K562 (cell line): ENCODE data around the gene PACS1. TPM values are rescaled to one million over a fixed set of nuclear protein-coding genes. Genes with fewer than 3 reads are reported as not detected.

Experiments used
- ATAC-seq: fragments of 200-7000 bp; cut with Tn5 transposase; 3 replicates; pipeline ENCODE4 v1.9.1; 2020; ENCODE audit warnings: moderate library complexity
- BruUV-seq: library from RNA; stranded (reverse); fragments of 400-500 nt; replicated peaks from 2 replicates; lab custom pipeline; 2021; lab: Mats Ljungman, UMichigan
- CTCF ChIA-PET: fragments of 300-600 bp; formaldehyde crosslinking; extraction: SDS; loops from one replicate; lab custom pipeline; 2021; ENCODE audit warnings: low intra/inter-chr PET ratio; lab: Yijun Ruan, JAX
- POLR2A ChIA-PET: fragments of 300-600, 350-650 bp; sonication (Branson Sonifier 250); formaldehyde crosslinking; extraction: SDS; loops from one replicate; lab custom pipeline; 2021; ENCODE audit warnings: antibody characterized with exemption, inconsistent platforms; lab: Yijun Ruan, JAX
- DNase-seq, 4 experiments: peaks; one replicate each; pipeline versions ENCODE4 v3.0.0 to v3.0.0-alpha.2; 2011 to 2018; ENCODE audit warnings: low spot score in 3 of 4, mixed read lengths in 3 of 4; ENCODE audit errors: extremely low read depth in 1 of 4
- FAIRE-seq: peaks from 2 replicates; lab custom pipeline; 2011; peaks lifted over from hg19 to GRCh38; lab: Jason Lieb, UNC
- H2AFZ ChIP-seq: 2 replicates; pipeline ENCODE4 v1.6.0; 2011; ENCODE audit warnings: low read depth, low read length, control low read depth, inconsistent platforms
- H3K27ac ChIP-seq: fragments of 200-600 bp; 3 replicates; pipeline ENCODE4 v1.8.0; 2011; ENCODE audit warnings: low read depth, mild to moderate bottlenecking, control low read depth, inconsistent platforms, low read length, moderate library complexity, mixed read lengths; ENCODE audit errors: extremely low read depth
- H3K27me3 ChIP-seq, 2 experiments: fragments of 300-600 bp in 1 of 2; 2 replicates in 1 of 2; 3 replicates in 1 of 2; pipeline versions ENCODE4 v1.6.0 to v1.8.0; 2011; ENCODE audit warnings: inconsistent platforms in 2 of 2, low read length in 2 of 2, mild to moderate bottlenecking in 1 of 2, mixed read lengths in 1 of 2, moderate library complexity in 1 of 2; ENCODE audit not compliant: control insufficient read depth in 2 of 2, insufficient read depth in 2 of 2
- H3K36me3 ChIP-seq: fragments of 300-600 bp; 3 replicates; pipeline ENCODE4 v1.8.0; 2011; ENCODE audit warnings: mild to moderate bottlenecking, low read length, inconsistent platforms; ENCODE audit not compliant: control insufficient read depth, insufficient read depth
- H3K4me1 ChIP-seq, 2 experiments: fragments of 200-600 bp in 1 of 2; replicated peaks in 1 of 2; 2 replicates in 1 of 2; 3 replicates in 1 of 2; pipeline versions ENCODE4 v1.5.1 to v1.8.0; 2011; ENCODE audit warnings: inconsistent platforms in 2 of 2, low read length in 2 of 2, mild to moderate bottlenecking in 1 of 2, mixed read lengths in 1 of 2, moderate library complexity in 1 of 2; ENCODE audit not compliant: control insufficient read depth in 2 of 2, insufficient read depth in 2 of 2
- H3K4me2 ChIP-seq: 2 replicates; pipeline ENCODE4 v1.6.1; 2011; ENCODE audit warnings: low read length, control low read depth, inconsistent platforms, mixed read lengths; ENCODE audit not compliant: insufficient read depth
- H3K4me3 ChIP-seq: fragments of 200-600 bp; sonication (generic), shearing (Covaris generic); 2 replicates; pipeline ENCODE4 v1.5.1; 2016; ENCODE audit warnings: control low read depth, inconsistent platforms
- H3K79me2 ChIP-seq: fragments of 200-600 bp; 3 replicates; pipeline ENCODE4 v1.8.0; 2011; ENCODE audit warnings: low read length, inconsistent platforms; ENCODE audit not compliant: control insufficient read depth, insufficient read depth
- H3K9ac ChIP-seq, 2 experiments: 2 replicates each; pipeline versions ENCODE4 v1.6.0 to v1.6.1; 2011; ENCODE audit warnings: low read depth in 2 of 2, low read length in 2 of 2, control low read depth in 1 of 2, inconsistent platforms in 1 of 2, mild to moderate bottlenecking in 1 of 2, mixed read lengths in 1 of 2; ENCODE audit not compliant: insufficient read depth in 1 of 2
- H3K9me1 ChIP-seq: one replicate; pipeline ENCODE4 v1.6.0; 2011; ENCODE audit warnings: inconsistent platforms, mild to moderate bottlenecking, low read length, moderate library complexity; ENCODE audit not compliant: control insufficient read depth, insufficient read depth
- H3K9me3 ChIP-seq: replicated peaks from 2 replicates; pipeline ENCODE4 v1.5.1; 2011; ENCODE audit warnings: low read depth, low read length, inconsistent platforms; ENCODE audit not compliant: control insufficient read depth, insufficient read depth
- H4K20me1 ChIP-seq: replicated peaks from 2 replicates; pipeline ENCODE4 v1.6.1; 2011; ENCODE audit warnings: low read length, inconsistent platforms, mixed read lengths; ENCODE audit not compliant: control insufficient read depth, insufficient read depth
- ARHGAP35 ChIP-seq: fragments of 450-650 bp; IDR thresholded peaks from 2 replicates; pipeline ENCODE4 v1.6.1; 2018; ENCODE audit not compliant: partially characterized antibody
- ARID2 ChIP-seq: fragments of 450-650 bp; IDR thresholded peaks from 2 replicates; pipeline ENCODE4 v1.6.1; 2017; ENCODE audit warnings: antibody characterized with exemption, mild to moderate bottlenecking
- FOS ChIP-seq: IDR thresholded peaks from 3 replicates; pipeline ENCODE4 v1.6.1; 2011; ENCODE audit not compliant: insufficient read length; ENCODE audit errors: extremely low read depth
- HMGXB4 ChIP-seq: sonication (generic); formaldehyde crosslinking; IDR thresholded peaks from 2 replicates; pipeline ENCODE4 v1.8.1; 2023; ENCODE audit warnings: mild to moderate bottlenecking, missing genetic modification reagents
- MAZ ChIP-seq, 2 experiments: fragments of 450-650 bp in 1 of 2; sonication (generic) in 1 of 2; formaldehyde crosslinking; IDR thresholded peaks in 1 of 2; conservative IDR thresholded peaks in 1 of 2; 2 replicates each; pipeline versions ENCODE4 v1.4.0 to v1.5.0; 2020; ENCODE audit warnings: mild to moderate bottlenecking in 1 of 2, missing genetic modification reagents in 1 of 2
- MEIS2 ChIP-seq: fragments of 450-650 bp; IDR thresholded peaks from 2 replicates; pipeline ENCODE4 v1.6.1; 2014; ENCODE audit warnings: mild to moderate bottlenecking; ENCODE audit not compliant: partially characterized antibody
- MYC ChIP-seq, 2 experiments: fragments of 250-450 bp in 1 of 2; sonication (Bioruptor Pico) in 1 of 2; IDR thresholded peaks; 2 replicates each; pipeline versions ENCODE4 v1.5.1 to v1.6.1; 2012 to 2021; ENCODE audit warnings: low read depth in 2 of 2, borderline replicate concordance in 1 of 2, improper control_type of control experiment in 1 of 2, low read length in 1 of 2, mild to moderate bottlenecking in 1 of 2, moderate library complexity in 1 of 2
- POLR2G ChIP-seq: fragments of 200-400 bp; formaldehyde crosslinking; IDR thresholded peaks from 2 replicates; pipeline ENCODE4 v1.6.1; 2017; ENCODE audit warnings: low read depth, mild to moderate bottlenecking, antibody characterized with exemption, low read length, moderate library complexity
- SPI1 ChIP-seq: IDR thresholded peaks from 2 replicates; pipeline ENCODE4 v1.6.1; 2011; ENCODE audit warnings: low read depth, low read length, control low read depth, borderline replicate concordance
- THRAP3 ChIP-seq: fragments of 450-650 bp; IDR thresholded peaks from 2 replicates; pipeline ENCODE4 v1.6.1; 2016; ENCODE audit warnings: mild to moderate bottlenecking, inconsistent platforms, borderline replicate concordance
- WGBS: fragments of 100-300 bp; shearing (Covaris generic); methylation state at CpG from one replicate; pipeline ENCODE4 v1.1.6; 2016; ENCODE audit warnings: low coverage, mixed read lengths; ENCODE audit not compliant: insufficient coverage; ENCODE audit errors: missing lambda C conversion rate; 5-methylcytosine and 5-hydroxymethylcytosine counted together
- in situ Hi-C: fragments of 300-500 bp; cut with MboI; formaldehyde crosslinking; loops from 4 replicates; pipeline ENCODE4 v1.15.0; 2018; ENCODE audit warnings: inconsistent platforms, mixed read lengths
- intact Hi-C: fragments of 100-400 bp; cut with micrococcal nuclease; formaldehyde crosslinking; loops from 2 replicates; pipeline ENCODE4 v1.14.2; 2022
- polyA plus RNA-seq, 8 experiments: library from polyadenylated mRNA; depleted of rRNA in 4 of 8; stranded (reverse) in 5 of 8; unstranded in 3 of 8; fragments of >200 nt; fragmentation: Nextera tagmentation in 2 of 8; fragmentation: Illumina TruSeq in 1 of 8; extraction: Ambion mirVana in 2 of 8; extraction: Trizol in 1 of 8; gene quantifications; 2 replicates each; pipeline versions ENCODE4 v1.2.1 to v1.2.3, GENCODE V29; 2011 to 2014; ENCODE audit warnings: inconsistent platforms in 1 of 8, missing spikeins in 1 of 8
- total RNA-seq, 7 experiments: library from RNA; depleted of rRNA in 6 of 7; stranded (reverse); fragments of >200 nt in 6 of 7; fragmentation: Illumina TruSeq in 2 of 7; extraction: Trizol in 2 of 7; gene quantifications; 2 replicates each; pipeline versions ENCODE4 v1.2.1 to v1.2.3, GENCODE V29; 2011 to 2021; ENCODE audit warnings: low replicate concordance in 1 of 7
- TF ChIP-seq, protein P1 (sequence below), 3 experiments: fragments of 200-800 bp in 1 of 3; sonication (Bioruptor generic) in 1 of 3; sonication (generic) in 1 of 3; formaldehyde crosslinking in 1 of 3; IDR thresholded peaks; 2 replicates each; pipeline versions ENCODE4 v1.6.1 to v1.8.0; 2016 to 2022; ENCODE audit warnings: mild to moderate bottlenecking in 2 of 3, missing compliant biosample characterization in 2 of 3, missing genetic modification characterization in 2 of 3, missing genetic modification reagents in 1 of 3

The PACS1 gene
- total and polyA plus RNA-seq, 9 of the 15 experiments (the other 6 are each of a cell fraction or from before 2014, with no cell fraction given): 0.34 to 28.1 (median 8.5) TPM

DNA sequence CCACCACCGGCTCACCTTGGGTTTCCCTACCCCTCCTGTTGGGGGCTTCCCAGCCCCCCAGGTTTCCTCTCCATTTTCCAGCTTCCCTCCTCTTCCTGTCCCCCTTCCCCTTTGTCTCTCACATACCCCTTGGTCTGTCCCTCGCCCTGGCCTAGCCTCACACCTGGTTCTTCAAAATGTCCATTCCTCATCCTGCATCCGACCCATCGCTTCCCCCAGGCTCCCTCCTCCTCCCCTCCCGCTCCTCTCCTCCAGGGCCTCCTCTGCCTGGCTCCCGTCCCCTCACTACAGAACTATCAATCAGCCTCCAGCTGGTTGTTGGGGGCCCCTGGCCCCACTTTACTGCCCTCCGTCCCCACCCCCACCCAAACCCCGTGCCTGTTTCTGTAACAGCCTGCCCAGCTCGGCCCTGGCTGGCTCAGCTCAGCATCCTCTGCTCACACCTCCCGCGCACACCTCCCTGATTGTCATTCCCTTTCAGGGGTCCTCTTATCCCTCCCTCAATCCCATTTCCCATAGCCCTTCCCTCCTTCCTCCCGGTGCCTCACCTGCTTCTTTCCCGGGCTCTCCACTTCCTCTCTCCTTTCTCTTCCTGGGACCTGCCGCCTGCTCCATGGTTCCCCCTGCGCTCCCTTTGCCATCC is 209.1 kb downstream of the PACS1 start:
- Histone ChIP-seq H3K36me3 (peaks cover 27% of the 10 kb centered on the region; the same call in 2 of the 3 replicates), H3K9me1 (peaks cover 4% of the 10 kb centered on the region), H2AFZ (no peak overlapping the region), H3K4me1 (peaks cover 2 to 36% of the 10 kb centered on the region in 2 experiments; a peak in 3 of 5 replicates), H3K79me2 (no peaks in the 10 kb centered on the region), H3K27me3 (no peaks in the 10 kb centered on the region), H3K27ac (no peak overlapping the region), H4K20me1 (peaks cover 19% of the 10 kb centered on the region), H3K9ac (no peak overlapping the region; a peak in 1 of 4 replicates), H3K9me3 (no peaks in the 10 kb centered on the region), H3K4me2 (no peak overlapping the region), H3K4me3 (no peak overlapping the region)
- in situ Hi-C loops: no loop called here
- intact Hi-C loops: no loop called here
- ATAC-seq (no peak), FAIRE-seq (no peak), DNase-seq (no peak)
- TF ChIP-seq SPI1 (0 out of 2 replicates have a peak, but pooled peaks have one; percentile 27), ARID2 (no peak)
- POLR2A ChIA-PET: interaction anchor here (0.6 to 3.0 kb wide), 2 partner anchors 10 to 36 kb away, joined by 6 to 14 read pairs; partner anchors contain the start of gene YIF1A
- 42% methylated on average over 6 of the region's 15 CpGs for WGBS
- BruUV-seq: no TSS peak
- CTCF ChIA-PET: no interaction called here

DNA sequence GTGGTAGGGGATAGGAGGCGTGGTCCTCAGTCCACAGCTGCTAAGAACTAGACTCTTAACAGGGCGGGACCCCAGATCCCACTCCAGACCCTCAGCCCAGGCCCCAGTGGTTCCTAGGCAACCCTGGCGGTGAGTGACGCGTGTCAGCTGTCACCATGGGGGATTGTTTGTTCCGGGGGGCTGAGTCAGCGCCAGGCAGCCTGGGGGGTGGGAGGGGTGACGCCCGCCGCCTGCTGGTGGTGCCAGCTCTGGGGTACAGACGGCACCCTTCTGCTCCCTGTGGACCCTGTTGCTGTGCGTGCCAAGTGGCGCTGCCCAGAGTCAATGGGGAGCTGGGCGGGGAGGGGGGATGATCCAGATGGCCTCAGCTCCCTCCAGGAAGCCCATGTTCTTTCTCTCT is 210.4 kb downstream of the PACS1 start:
- H3K9ac ChIP-seq: no peak overlapping the region
- no peak for FAIRE-seq
- H3K4me2 ChIP-seq: no peak overlapping the region
- intact Hi-C loops: no loop called here
- no peaks in the 10 kb centered on the region for H3K27me3 ChIP-seq
- H3K27ac ChIP-seq: no peak overlapping the region
- H2AFZ ChIP-seq: no peak overlapping the region
- no peak for ATAC-seq
- H3K4me3 ChIP-seq: no peak overlapping the region
- BruUV-seq: no TSS peak
- no peaks in the 10 kb centered on the region for H3K9me3 ChIP-seq
- H3K4me1 ChIP-seq: peaks cover 2 to 46% of the 10 kb centered on the region in 2 experiments; a peak in 3 of 5 replicates
- 63% methylated on average over 6 of the region's 14 CpGs for WGBS
- ChIA-PET CTCF (no interaction called here), POLR2A (interaction anchor here (0.6 to 3.7 kb wide), 7 partner anchors 8 to 62 kb away, joined by 3 to 21 read pairs (median 4); partner anchors contain the start of gene YIF1A)
- H3K36me3 ChIP-seq: peaks cover 27% of the 10 kb centered on the region; the same call in 2 of the 3 replicates
- H3K79me2 ChIP-seq: no peaks in the 10 kb centered on the region
- peaks cover 19% of the 10 kb centered on the region for H4K20me1 ChIP-seq
- in situ Hi-C loops: no loop called here
- peaks cover 4% of the 10 kb centered on the region for H3K9me1 ChIP-seq
- DNase-seq: no peak
- TF ChIP-seq POLR2G: peak; percentile 65
- TF ChIP-seq MYC (IDR thresholded peaks at IDR 0.05; ENCODE audit: low read depth, low read length): no peak
- no peak for TF ChIP-seq MYC (CRISPR knock-in tag; IDR thresholded peaks at IDR 0.05; ENCODE audit: borderline replicate concordance, low read depth)
- TF ChIP-seq FOS: no peak
- no peak for TF ChIP-seq ARHGAP35
- no peak for TF ChIP-seq HMGXB4 (CRISPR knock-in tag)
- no peak for TF ChIP-seq THRAP3
- TF ChIP-seq, protein P1, sequence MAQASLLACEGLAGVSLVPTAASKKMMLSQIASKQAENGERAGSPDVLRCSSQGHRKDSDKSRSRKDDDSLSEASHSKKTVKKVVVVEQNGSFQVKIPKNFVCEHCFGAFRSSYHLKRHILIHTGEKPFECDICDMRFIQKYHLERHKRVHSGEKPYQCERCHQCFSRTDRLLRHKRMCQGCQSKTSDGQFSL (CRISPR knock-in tag; IDR thresholded peaks at IDR 0.05): no peak
- TF ChIP-seq, protein P1 (tag; IDR thresholded peaks at IDR 0.05): no peak
- TF ChIP-seq MEIS2: peak; percentile 5
- TF ChIP-seq MAZ (CRISPR knock-in tag; conservative IDR thresholded peaks at IDR 0.05 in 1 of 2, IDR thresholded peaks at IDR 0.05 in 1 of 2): no peak
